H1 (cell line): ENCODE measurements around the gene SLC12A5. TPM values are rescaled to one million over a fixed set of nuclear protein-coding genes. Genes with fewer than 3 reads are reported as not detected.

Experiments used
- BACH1 ChIP-seq: IDR thresholded peaks from 2 replicates; pipeline ENCODE4 v1.6.1; 2012; ENCODE audit warnings: low read length, improper control_type of control experiment
- BCL11A ChIP-seq, 2 experiments: IDR thresholded peaks; one replicate each; pipeline ENCODE4 v1.6.1; 2011; ENCODE audit warnings: low read depth in 2 of 2, low read length in 2 of 2, mild to moderate bottlenecking in 2 of 2
- HDAC2 ChIP-seq, 2 experiments: fragments of 300-600 bp in 1 of 2; sonication (generic) in 1 of 2; IDR thresholded peaks; 2 replicates each; pipeline ENCODE4 v1.6.1; 2011 to 2012; ENCODE audit warnings: low read depth in 2 of 2, low read length in 2 of 2, mild to moderate bottlenecking in 2 of 2, moderate library complexity in 2 of 2, borderline replicate concordance in 1 of 2, inconsistent platforms in 1 of 2
- KDM1A ChIP-seq: fragments of 200-600, 300-600 bp; sonication (generic); IDR thresholded peaks from 2 replicates; pipeline ENCODE4 v1.7.1; 2016; ENCODE audit warnings: mild to moderate bottlenecking, low read length, borderline replicate concordance
- RNF2 ChIP-seq: fragments of 200-900, 300-1000 bp; sonication (generic); IDR thresholded peaks from 2 replicates; pipeline ENCODE4 v1.7.1; 2016; ENCODE audit warnings: borderline replicate concordance, low read depth, mild to moderate bottlenecking, antibody characterized with exemption, low read length; ENCODE audit not compliant: poor library complexity, severe bottlenecking; ENCODE audit errors: missing control alignments
- SP2 ChIP-seq: IDR thresholded peaks from 2 replicates; pipeline ENCODE4 v1.6.1; 2012; ENCODE audit warnings: mild to moderate bottlenecking, low read length, inconsistent platforms
- polyA plus RNA-seq, 7 experiments: library from polyadenylated mRNA; depleted of rRNA in 3 of 7; stranded (reverse) in 5 of 7; unstranded in 2 of 7; fragments of >200 nt in 5 of 7; fragments of 200-250 nt in 2 of 7; gene quantifications; 1 replicate in 5 of 7; 2 replicates in 1 of 7; 4 replicates in 1 of 7; pipeline versions ENCODE4 v1.2.1 to v1.2.3, GENCODE V29; 2011 to 2013; ENCODE audit warnings: missing spikeins in 2 of 7, mixed read lengths in 2 of 7
- total RNA-seq: library from RNA; stranded (reverse); fragmentation: NEBNext Ultra II Directional; extraction: Animal tissue kit (Norgen Biotek cat#: 25700); gene quantifications from 2 replicates; pipeline ENCODE4 v1.2.1, GENCODE V29; 2021
- TF ChIP-seq, protein P1 (sequence below): fragments of 300-600 bp; sonication (generic); IDR thresholded peaks from 2 replicates; pipeline ENCODE4 v1.7.1; 2012; ENCODE audit warnings: low read length, moderate library complexity, mild to moderate bottlenecking, inconsistent platforms; ENCODE audit not compliant: insufficient replicate concordance
- TF ChIP-seq, protein P2 (sequence below): IDR thresholded peaks from 2 replicates; pipeline ENCODE4 v1.6.1; 2011; ENCODE audit warnings: low read length, improper control_type of control experiment

Gene SLC12A5
- total and polyA plus RNA-seq, 2 of the 8 experiments (the other 6 are each of a cell fraction or from before 2014, with no cell fraction given) = 1.9 to 7.3 TPM

DNA sequence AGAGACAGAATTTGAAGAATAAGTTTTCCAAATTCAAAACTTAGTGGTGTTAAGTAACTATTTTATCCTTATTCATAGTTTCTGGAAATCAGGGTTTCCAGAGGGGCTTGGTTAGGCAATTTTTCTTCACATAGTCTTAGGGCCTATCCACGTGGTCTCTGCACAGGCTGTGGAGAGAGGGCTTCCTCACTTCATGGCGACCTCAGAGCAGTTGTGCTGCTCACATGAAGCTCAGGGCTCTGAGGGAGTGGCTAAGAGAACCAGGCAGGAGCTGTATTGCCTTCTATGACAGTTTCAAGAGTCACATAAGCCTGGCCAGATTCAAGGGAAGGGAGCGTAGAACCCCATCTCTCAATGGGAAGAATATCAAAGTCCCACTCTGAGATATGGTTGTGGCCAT, 75.2 kb downstream of the SLC12A5 start (continued):
- TF ChIP-seq KDM1A = no peak
- TF ChIP-seq, protein P1, sequence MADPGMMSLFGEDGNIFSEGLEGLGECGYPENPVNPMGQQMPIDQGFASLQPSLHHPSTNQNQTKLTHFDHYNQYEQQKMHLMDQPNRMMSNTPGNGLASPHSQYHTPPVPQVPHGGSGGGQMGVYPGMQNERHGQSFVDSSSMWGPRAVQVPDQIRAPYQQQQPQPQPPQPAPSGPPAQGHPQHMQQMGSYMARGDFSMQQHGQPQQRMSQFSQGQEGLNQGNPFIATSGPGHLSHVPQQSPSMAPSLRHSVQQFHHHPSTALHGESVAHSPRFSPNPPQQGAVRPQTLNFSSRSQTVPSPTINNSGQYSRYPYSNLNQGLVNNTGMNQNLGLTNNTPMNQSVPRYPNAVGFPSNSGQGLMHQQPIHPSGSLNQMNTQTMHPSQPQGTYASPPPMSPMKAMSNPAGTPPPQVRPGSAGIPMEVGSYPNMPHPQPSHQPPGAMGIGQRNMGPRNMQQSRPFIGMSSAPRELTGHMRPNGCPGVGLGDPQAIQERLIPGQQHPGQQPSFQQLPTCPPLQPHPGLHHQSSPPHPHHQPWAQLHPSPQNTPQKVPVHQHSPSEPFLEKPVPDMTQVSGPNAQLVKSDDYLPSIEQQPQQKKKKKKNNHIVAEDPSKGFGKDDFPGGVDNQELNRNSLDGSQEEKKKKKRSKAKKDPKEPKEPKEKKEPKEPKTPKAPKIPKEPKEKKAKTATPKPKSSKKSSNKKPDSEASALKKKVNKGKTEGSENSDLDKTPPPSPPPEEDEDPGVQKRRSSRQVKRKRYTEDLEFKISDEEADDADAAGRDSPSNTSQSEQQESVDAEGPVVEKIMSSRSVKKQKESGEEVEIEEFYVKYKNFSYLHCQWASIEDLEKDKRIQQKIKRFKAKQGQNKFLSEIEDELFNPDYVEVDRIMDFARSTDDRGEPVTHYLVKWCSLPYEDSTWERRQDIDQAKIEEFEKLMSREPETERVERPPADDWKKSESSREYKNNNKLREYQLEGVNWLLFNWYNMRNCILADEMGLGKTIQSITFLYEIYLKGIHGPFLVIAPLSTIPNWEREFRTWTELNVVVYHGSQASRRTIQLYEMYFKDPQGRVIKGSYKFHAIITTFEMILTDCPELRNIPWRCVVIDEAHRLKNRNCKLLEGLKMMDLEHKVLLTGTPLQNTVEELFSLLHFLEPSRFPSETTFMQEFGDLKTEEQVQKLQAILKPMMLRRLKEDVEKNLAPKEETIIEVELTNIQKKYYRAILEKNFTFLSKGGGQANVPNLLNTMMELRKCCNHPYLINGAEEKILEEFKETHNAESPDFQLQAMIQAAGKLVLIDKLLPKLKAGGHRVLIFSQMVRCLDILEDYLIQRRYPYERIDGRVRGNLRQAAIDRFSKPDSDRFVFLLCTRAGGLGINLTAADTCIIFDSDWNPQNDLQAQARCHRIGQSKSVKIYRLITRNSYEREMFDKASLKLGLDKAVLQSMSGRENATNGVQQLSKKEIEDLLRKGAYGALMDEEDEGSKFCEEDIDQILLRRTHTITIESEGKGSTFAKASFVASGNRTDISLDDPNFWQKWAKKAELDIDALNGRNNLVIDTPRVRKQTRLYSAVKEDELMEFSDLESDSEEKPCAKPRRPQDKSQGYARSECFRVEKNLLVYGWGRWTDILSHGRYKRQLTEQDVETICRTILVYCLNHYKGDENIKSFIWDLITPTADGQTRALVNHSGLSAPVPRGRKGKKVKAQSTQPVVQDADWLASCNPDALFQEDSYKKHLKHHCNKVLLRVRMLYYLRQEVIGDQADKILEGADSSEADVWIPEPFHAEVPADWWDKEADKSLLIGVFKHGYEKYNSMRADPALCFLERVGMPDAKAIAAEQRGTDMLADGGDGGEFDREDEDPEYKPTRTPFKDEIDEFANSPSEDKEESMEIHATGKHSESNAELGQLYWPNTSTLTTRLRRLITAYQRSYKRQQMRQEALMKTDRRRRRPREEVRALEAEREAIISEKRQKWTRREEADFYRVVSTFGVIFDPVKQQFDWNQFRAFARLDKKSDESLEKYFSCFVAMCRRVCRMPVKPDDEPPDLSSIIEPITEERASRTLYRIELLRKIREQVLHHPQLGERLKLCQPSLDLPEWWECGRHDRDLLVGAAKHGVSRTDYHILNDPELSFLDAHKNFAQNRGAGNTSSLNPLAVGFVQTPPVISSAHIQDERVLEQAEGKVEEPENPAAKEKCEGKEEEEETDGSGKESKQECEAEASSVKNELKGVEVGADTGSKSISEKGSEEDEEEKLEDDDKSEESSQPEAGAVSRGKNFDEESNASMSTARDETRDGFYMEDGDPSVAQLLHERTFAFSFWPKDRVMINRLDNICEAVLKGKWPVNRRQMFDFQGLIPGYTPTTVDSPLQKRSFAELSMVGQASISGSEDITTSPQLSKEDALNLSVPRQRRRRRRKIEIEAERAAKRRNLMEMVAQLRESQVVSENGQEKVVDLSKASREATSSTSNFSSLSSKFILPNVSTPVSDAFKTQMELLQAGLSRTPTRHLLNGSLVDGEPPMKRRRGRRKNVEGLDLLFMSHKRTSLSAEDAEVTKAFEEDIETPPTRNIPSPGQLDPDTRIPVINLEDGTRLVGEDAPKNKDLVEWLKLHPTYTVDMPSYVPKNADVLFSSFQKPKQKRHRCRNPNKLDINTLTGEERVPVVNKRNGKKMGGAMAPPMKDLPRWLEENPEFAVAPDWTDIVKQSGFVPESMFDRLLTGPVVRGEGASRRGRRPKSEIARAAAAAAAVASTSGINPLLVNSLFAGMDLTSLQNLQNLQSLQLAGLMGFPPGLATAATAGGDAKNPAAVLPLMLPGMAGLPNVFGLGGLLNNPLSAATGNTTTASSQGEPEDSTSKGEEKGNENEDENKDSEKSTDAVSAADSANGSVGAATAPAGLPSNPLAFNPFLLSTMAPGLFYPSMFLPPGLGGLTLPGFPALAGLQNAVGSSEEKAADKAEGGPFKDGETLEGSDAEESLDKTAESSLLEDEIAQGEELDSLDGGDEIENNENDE = no peak
- no peak for TF ChIP-seq HDAC2 (IDR thresholded peaks at IDR 0.05; ENCODE audit: borderline replicate concordance in 1 of 2, low read depth in 2 of 2, low read length in 2 of 2)
- no peak for TF ChIP-seq BACH1
- TF ChIP-seq, protein P2, sequence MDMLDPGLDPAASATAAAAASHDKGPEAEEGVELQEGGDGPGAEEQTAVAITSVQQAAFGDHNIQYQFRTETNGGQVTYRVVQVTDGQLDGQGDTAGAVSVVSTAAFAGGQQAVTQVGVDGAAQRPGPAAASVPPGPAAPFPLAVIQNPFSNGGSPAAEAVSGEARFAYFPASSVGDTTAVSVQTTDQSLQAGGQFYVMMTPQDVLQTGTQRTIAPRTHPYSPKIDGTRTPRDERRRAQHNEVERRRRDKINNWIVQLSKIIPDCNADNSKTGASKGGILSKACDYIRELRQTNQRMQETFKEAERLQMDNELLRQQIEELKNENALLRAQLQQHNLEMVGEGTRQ = no peak
- TF ChIP-seq BCL11A (IDR thresholded peaks at IDR 0.05; ENCODE audit: low read depth in 2 of 2, low read length in 2 of 2) = no peak
- no peak for TF ChIP-seq SP2
- TF ChIP-seq RNF2 = no peak
